Prostate gland (tissue), 2 donors: Measurements from ENCODE around the gene RGS10. TPM values are rescaled to one million over a fixed set of nuclear protein-coding genes. Genes with fewer than 3 reads are reported as not detected.
"Not testable (repeated sequence)": the region's sequence is repeated elsewhere in the genome, so short reads cannot be mapped to it uniquely, and the experiment has no call there.

Experiments used
- DNase-seq: peaks from one replicate; pipeline ENCODE4 v3.0.0-alpha.2; 2019; ENCODE audit warnings: low spot score
- H3K27ac ChIP-seq, 2 donors: fragments of 200-600 bp; sonication (generic); 2 replicates each; pipeline ENCODE4 v1.5.1; 2017 to 2019
- H3K27me3 ChIP-seq: fragments of 200-600 bp; sonication (generic); replicated peaks from 2 replicates; pipeline ENCODE4 v1.5.1; 2019; ENCODE audit not compliant: insufficient read depth
- H3K36me3 ChIP-seq, 2 donors: fragments of 200-600 bp; sonication (generic); 1 replicate in 1 of 2; 2 replicates in 1 of 2; pipeline versions ENCODE4 v1.5.1 to v1.8.1; 2017 to 2019
- H3K4me1 ChIP-seq: fragments of 200-600 bp; sonication (generic); replicated peaks from 2 replicates; pipeline ENCODE4 v1.5.1; 2019
- H3K4me3 ChIP-seq, 2 donors: fragments of 200-600 bp; sonication (generic); 2 replicates each; pipeline ENCODE4 v1.5.1; 2017 to 2019
- H3K9me3 ChIP-seq: fragments of 200-600 bp; sonication (generic); 2 replicates; pipeline ENCODE4 v1.5.1; 2017
- POLR2A ChIP-seq: fragments of 450-650 bp; IDR thresholded peaks from one replicate; pipeline ENCODE4 v1.6.1; 2016; ENCODE audit warnings: antibody characterized with exemption, mild to moderate bottlenecking
- POLR2AphosphoS5 ChIP-seq: sonication (generic); formaldehyde crosslinking; IDR thresholded peaks from one replicate; pipeline ENCODE4 v1.6.1; 2017; ENCODE audit warnings: antibody characterized with exemption
- WGBS: methylation state at CpG from one replicate; pipeline ENCODE4 v1.1.5; 2018; 5-methylcytosine and 5-hydroxymethylcytosine counted together
- intact Hi-C: fragments of 100-400 bp; cut with DNase I; formaldehyde crosslinking; loops from one replicate; pipeline ENCODE4 v1.14.2; 2022
- total RNA-seq, 2 donors: library from RNA; depleted of rRNA; stranded (reverse); fragments of >200 nt; gene quantifications; one replicate each; pipeline ENCODE4 v1.1.0, GENCODE V29; 2016
- TF ChIP-seq, protein P1 (sequence below), 4 experiments: fragments of 200-600 bp in 2 of 4; fragments of 450-650 bp in 2 of 4; sonication (generic) in 2 of 4; IDR thresholded peaks; 1 replicate in 3 of 4; 2 replicates in 1 of 4; pipeline ENCODE4 v1.5.1; 2016 to 2019; ENCODE audit warnings: antibody characterized with exemption in 4 of 4, mild to moderate bottlenecking in 2 of 4, moderate library complexity in 2 of 4

The RGS10 gene
- total RNA-seq, 2 donors from 2014 or later, result 12.4 to 67.7 TPM

DNA sequence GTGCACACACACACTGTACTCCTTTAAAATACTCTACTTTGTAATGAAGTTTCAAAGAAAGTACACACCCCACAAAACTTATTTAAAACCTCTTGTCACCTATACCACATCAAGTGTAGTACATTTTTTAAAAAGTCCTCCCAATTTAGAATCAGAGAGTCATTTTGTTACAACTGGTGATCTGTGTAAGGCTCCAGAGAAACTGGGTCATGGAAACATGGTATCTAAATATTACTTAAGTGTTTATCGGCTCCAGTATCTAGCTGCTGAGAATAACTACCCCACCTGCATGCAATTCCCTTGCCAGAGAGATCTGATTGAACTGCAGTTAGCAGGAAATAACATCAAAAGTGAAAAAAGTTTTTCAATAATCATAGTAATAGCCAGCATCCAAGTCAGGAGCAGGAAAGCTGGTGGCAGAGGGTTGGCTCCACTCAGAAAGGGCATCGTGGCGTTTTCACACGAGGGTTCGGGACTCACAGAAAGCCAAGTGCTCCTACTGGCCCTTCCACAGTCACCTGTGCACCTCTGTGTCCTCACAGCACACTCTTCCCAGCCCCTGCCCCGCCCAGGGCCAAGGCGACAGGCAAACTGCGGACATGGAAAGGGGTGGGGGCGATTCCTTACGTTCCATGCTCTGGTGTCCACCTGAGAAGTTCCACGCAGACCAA is 6.5 kb downstream of the RGS10 start:
- TF ChIP-seq, protein P1, sequence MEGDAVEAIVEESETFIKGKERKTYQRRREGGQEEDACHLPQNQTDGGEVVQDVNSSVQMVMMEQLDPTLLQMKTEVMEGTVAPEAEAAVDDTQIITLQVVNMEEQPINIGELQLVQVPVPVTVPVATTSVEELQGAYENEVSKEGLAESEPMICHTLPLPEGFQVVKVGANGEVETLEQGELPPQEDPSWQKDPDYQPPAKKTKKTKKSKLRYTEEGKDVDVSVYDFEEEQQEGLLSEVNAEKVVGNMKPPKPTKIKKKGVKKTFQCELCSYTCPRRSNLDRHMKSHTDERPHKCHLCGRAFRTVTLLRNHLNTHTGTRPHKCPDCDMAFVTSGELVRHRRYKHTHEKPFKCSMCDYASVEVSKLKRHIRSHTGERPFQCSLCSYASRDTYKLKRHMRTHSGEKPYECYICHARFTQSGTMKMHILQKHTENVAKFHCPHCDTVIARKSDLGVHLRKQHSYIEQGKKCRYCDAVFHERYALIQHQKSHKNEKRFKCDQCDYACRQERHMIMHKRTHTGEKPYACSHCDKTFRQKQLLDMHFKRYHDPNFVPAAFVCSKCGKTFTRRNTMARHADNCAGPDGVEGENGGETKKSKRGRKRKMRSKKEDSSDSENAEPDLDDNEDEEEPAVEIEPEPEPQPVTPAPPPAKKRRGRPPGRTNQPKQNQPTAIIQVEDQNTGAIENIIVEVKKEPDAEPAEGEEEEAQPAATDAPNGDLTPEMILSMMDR (IDR thresholded peaks at IDR 0.05), result no peak
- TF ChIP-seq POLR2A (no peak), POLR2AphosphoS5 (no peak)
- intact Hi-C loops, result no loop called here
- no peaks in the 10 kb centered on the region for H3K9me3 ChIP-seq
- no peaks in the 10 kb centered on the region for H3K36me3 ChIP-seq
- no peaks in the 10 kb centered on the region for H3K27me3 ChIP-seq
- peaks cover 19% of the 10 kb centered on the region for H3K4me1 ChIP-seq
- H3K27ac ChIP-seq, result peak overlapping the region in 1 of 2 donors; percentile 48
- H3K4me3 ChIP-seq, result no peak overlapping the region
- no peak for DNase-seq
- WGBS, result 87% methylated on average over 11 of the region's 11 CpGs

DNA sequence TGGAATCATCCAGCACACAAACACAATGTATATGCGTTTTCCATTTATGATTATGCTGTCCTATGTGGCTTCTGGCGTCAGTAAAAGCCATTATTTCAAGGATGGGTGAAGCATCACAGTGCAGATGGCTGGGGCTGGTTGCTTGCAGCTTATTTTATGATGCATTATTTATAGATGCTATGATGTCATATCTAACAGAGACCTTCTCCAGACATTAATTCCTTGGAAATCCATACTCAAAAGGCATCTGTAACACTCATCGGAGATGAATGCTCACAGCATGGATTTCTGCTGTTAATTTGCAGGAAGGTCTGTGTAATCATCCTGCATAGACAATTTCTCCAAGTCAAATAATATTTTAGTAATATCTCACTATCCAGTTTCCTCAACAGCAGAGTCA is 7.2 kb downstream of the RGS10 start:
- Histone ChIP-seq H3K4me3 (no peak overlapping the region), H3K9me3 (no peaks in the 10 kb centered on the region), H3K36me3 (no peaks in the 10 kb centered on the region), H3K27ac (no peak overlapping the region), H3K4me1 (peaks cover 24% of the 10 kb centered on the region), H3K27me3 (no peaks in the 10 kb centered on the region)
- DNase-seq, result no peak
- WGBS, result 70% methylated on average over 3 of the region's 3 CpGs
- intact Hi-C loops, result no loop called here
- TF ChIP-seq, protein P1 (IDR thresholded peaks at IDR 0.05), result no peak
- TF ChIP-seq POLR2AphosphoS5, result no peak
- TF ChIP-seq POLR2A, result no peak

- peaks cover 19% of the 10 kb centered on the region for H3K4me1 ChIP-seq
- H3K27me3 ChIP-seq, result no peaks in the 10 kb centered on the region
- 67% methylated on average over 2 of the region's 2 CpGs for WGBS
- H3K4me3 ChIP-seq, result no peak overlapping the region
- H3K27ac ChIP-seq, result no peak overlapping the region
- H3K9me3 ChIP-seq, result no peaks in the 10 kb centered on the region
- no peak for DNase-seq
- intact Hi-C loops, result no loop called here
- TF ChIP-seq, protein P1 (IDR thresholded peaks at IDR 0.05), result no peak
- TF ChIP-seq POLR2AphosphoS5, result no peak
- no peak for TF ChIP-seq POLR2A
- H3K36me3 ChIP-seq, result no peaks in the 10 kb centered on the region
Observed at GRCh38 chr10:119533473-119533872, 9.0 kb downstream of the RGS10 start.

DNA sequence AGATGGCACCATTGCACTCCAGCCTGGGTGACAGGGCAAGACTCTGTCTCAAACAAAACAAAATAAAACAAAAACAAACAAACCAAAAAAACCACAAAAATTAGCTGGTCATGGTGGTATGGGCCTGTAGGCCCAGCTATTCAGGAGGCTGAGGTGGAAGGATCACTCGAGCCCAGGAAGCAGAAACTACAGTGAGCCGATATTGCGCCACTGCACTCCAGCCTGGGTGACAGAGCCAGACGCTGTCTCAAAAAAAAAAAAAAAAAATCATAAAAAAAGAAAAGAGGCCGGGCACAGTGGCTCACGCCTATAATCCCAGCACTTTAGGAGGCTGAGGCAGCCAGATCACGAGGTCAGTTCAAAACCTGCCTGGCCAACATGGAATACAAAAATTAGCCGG is 9.7 kb downstream of the RGS10 start:
- H3K9me3 ChIP-seq, H3K27me3 ChIP-seq, DNase-seq, H3K4me3 ChIP-seq, H3K27ac ChIP-seq, intact Hi-C loops, H3K36me3 ChIP-seq: not testable (repeated sequence)
- 84% methylated on average over 8 of the region's 8 CpGs for WGBS
- H3K4me1 ChIP-seq, result peaks cover 13% of the 10 kb centered on the region

DNA sequence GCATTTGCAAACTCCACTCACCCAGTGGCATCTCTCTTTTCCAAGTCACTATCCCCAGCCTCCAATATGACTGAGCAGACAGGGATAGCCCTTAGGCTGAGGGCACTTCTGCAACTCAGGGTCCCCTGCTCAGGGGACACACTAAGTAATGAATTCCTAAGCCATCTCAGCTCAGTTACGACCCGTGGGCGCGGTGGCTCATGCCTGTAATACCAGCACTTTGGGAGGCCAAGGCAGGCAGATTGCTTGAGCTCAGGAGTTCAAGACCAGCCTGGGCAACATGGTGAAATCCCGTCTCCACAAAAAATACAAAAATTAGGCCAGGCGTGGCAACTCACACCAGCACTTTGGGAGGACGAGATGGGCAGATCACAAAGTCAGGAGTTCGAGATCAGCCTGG is 10.3 kb downstream of the RGS10 start:
- 95% methylated on average over 8 of the region's 8 CpGs for WGBS
- DNase-seq, intact Hi-C loops, H3K9me3 ChIP-seq, H3K36me3 ChIP-seq, H3K27ac ChIP-seq, H3K27me3 ChIP-seq, H3K4me3 ChIP-seq: not testable (repeated sequence)
- peaks cover 13% of the 10 kb centered on the region for H3K4me1 ChIP-seq

DNA sequence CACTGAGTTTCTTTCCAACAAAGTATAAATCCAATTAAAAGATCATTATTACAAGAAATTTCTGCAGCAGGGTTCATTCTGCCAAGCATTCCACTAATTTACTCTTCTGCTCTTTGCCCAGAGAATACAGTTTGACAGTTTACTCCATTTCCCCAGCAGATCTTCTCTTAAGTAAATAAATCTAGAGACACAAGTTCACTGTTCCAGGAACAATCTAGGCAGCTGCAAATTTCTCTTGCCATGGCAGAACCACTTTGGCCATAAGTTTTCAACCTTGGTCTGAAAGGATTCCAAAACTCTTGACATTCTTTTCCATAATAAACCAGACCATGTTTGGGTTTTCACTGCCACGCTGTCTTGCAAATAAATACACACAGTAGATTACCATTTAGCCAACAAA is 11.5 kb downstream of the RGS10 start:
- H3K4me3 ChIP-seq, result no peak overlapping the region
- intact Hi-C loops, result no loop called here
- no peaks in the 10 kb centered on the region for H3K36me3 ChIP-seq
- no peaks in the 10 kb centered on the region for H3K27me3 ChIP-seq
- no peaks in the 10 kb centered on the region for H3K9me3 ChIP-seq
- 17% methylated on average over 1 of the region's 1 CpG for WGBS
- H3K27ac ChIP-seq, result peak overlapping the region in 1 of 2 donors; percentile 37
- peaks cover 8% of the 10 kb centered on the region for H3K4me1 ChIP-seq
- DNase-seq, result no peak
- TF ChIP-seq POLR2AphosphoS5, result peak; percentile 46
- TF ChIP-seq, protein P1 (IDR thresholded peaks at IDR 0.05), result no peak
- TF ChIP-seq POLR2A, result no peak
